Naive thymus-derived CD8-positive, alpha-beta T cell (primary cell): ENCODE measurements around the gene PCSK4. TPM values are rescaled to one million over a fixed set of nuclear protein-coding genes. Genes with fewer than 3 reads are reported as not detected.
A peak's percentile ranks its signal among the peaks of the same experiment; 100 is the strongest.

Experiments used
- ATAC-seq, 2 donors: fragments of 150-1000 bp; cut with Tn5 transposase in 1 of 2; sonication (Bioruptor Pico), chemical (Tn5 transposase) in 1 of 2; 1 replicate in 1 of 2; 2 replicates in 1 of 2; pipeline ENCODE4 v1.10.0; 2021; ENCODE audit warnings: mild to moderate bottlenecking in 2 of 2, moderate library complexity in 2 of 2
- POLR2A ChIA-PET: fragments of 350-600 bp; sonication (Branson Sonifier 250); formaldehyde crosslinking; loops from one replicate; lab custom pipeline; 2021; ENCODE audit warnings: antibody characterized with exemption; lab: Charles Lee
- DNase-seq, 10 donors: peaks; one replicate each; pipeline versions ENCODE4 v3.0.0 to v3.0.0-alpha.2; 2020 to 2022
- H3K27ac Mint-ChIP-seq, 10 donors: one replicate each; pipeline ENCODE4 v1.8.0; 2020 to 2022; ENCODE audit warnings: mild to moderate bottlenecking in 10 of 10, mixed read lengths in 10 of 10, moderate library complexity in 4 of 10, inconsistent platforms in 1 of 10
- H3K27me3 Mint-ChIP-seq, 5 donors: one replicate each; pipeline ENCODE4 v1.8.0; 2021 to 2022; ENCODE audit warnings: mixed read lengths in 5 of 5
- H3K36me3 Mint-ChIP-seq, 3 donors: one replicate each; pipeline ENCODE4 v1.8.0; 2020 to 2022; ENCODE audit warnings: mixed read lengths in 3 of 3, mild to moderate bottlenecking in 2 of 3, inconsistent platforms in 1 of 3
- H3K4me1 Mint-ChIP-seq, 4 donors: one replicate each; pipeline ENCODE4 v1.8.0; 2021 to 2022; ENCODE audit warnings: mixed read lengths in 4 of 4
- H3K4me3 Mint-ChIP-seq, 10 donors: one replicate each; pipeline ENCODE4 v1.8.0; 2020 to 2022; ENCODE audit warnings: mild to moderate bottlenecking in 10 of 10, mixed read lengths in 10 of 10, moderate library complexity in 6 of 10, inconsistent platforms in 1 of 10
- H3K9me3 Mint-ChIP-seq, 9 donors: one replicate each; pipeline ENCODE4 v1.8.0; 2020 to 2022; ENCODE audit warnings: mixed read lengths in 9 of 9, mild to moderate bottlenecking in 3 of 9, inconsistent platforms in 1 of 9, moderate library complexity in 1 of 9
- polyA plus RNA-seq, 3 donors: library from polyadenylated mRNA; unstranded; fragments of 300-500 nt; fragmentation: Illumina TruSeq; gene quantifications; one replicate each; pipeline ENCODE4 v1.2.3, GENCODE V29; 2021
- total RNA-seq, 8 experiments: library from RNA in 2 of 8; stranded (reverse) in 2 of 8; gene quantifications; one replicate each; pipeline ENCODE4 v1.2.3 and lab custom pipeline; 2021 to 2026

Gene PCSK4
- total and polyA plus RNA-seq, 5 experiments from 2014 or later, result 0.35 to 12.0 (median 1.3) TPM

- ATAC-seq (no peak), DNase-seq (no peak)
- H3K27me3 Mint-ChIP-seq, result peaks cover 23 to 71% (median 45%) of the 10 kb centered on the region in 5 donors
- no peak overlapping the region for H3K4me3 Mint-ChIP-seq
- H3K9me3 Mint-ChIP-seq, result peaks cover 0 to 1% (median 0%) of the 10 kb centered on the region in 9 donors
- peaks cover 0 to 7% (median 2%) of the 10 kb centered on the region in 3 donors for H3K36me3 Mint-ChIP-seq
- H3K27ac Mint-ChIP-seq, result peak overlapping the region in 1 of 10 donors; percentile 40
- POLR2A ChIA-PET, result no interaction called here
- H3K4me1 Mint-ChIP-seq, result peaks cover 6 to 11% (median 9%) of the 10 kb centered on the region in 4 donors
These were observed 37.6 kb upstream of the PCSK4 start for GRCh38 chr19:1527650-1528309.

- H3K27ac Mint-ChIP-seq, result no peak overlapping the region
- no peak for DNase-seq
- H3K4me1 Mint-ChIP-seq, result peaks cover 6 to 11% (median 9%) of the 10 kb centered on the region in 4 donors
- POLR2A ChIA-PET, result no interaction called here
- peaks cover 0 to 1% (median 0%) of the 10 kb centered on the region in 9 donors for H3K9me3 Mint-ChIP-seq
- H3K4me3 Mint-ChIP-seq, result no peak overlapping the region
- no peak for ATAC-seq
- peaks cover 23 to 71% (median 45%) of the 10 kb centered on the region in 5 donors for H3K27me3 Mint-ChIP-seq
- peaks cover 0 to 7% (median 2%) of the 10 kb centered on the region in 3 donors for H3K36me3 Mint-ChIP-seq
These were observed 37.0 kb upstream of the PCSK4 start for GRCh38 chr19:1526979-1527649.

GRCh38 chr19:1526066-1526778 is 36.1 kb upstream of the PCSK4 start:
- no peak overlapping the region for H3K27ac Mint-ChIP-seq
- ATAC-seq, result no peak
- peaks cover 0 to 7% (median 2%) of the 10 kb centered on the region in 3 donors for H3K36me3 Mint-ChIP-seq
- POLR2A ChIA-PET, result no interaction called here
- peaks cover 6 to 11% (median 9%) of the 10 kb centered on the region in 4 donors for H3K4me1 Mint-ChIP-seq
- peaks cover 0 to 1% (median 0%) of the 10 kb centered on the region in 9 donors for H3K9me3 Mint-ChIP-seq
- H3K27me3 Mint-ChIP-seq, result peaks cover 22 to 63% (median 39%) of the 10 kb centered on the region in 5 donors
- peak overlapping the region in 4 of 10 donors; percentile 10 to 33 (median 20) for H3K4me3 Mint-ChIP-seq
- no peak for DNase-seq

- DNase-seq (no peak), ATAC-seq (no peak)
- Mint-ChIP-seq H3K27ac (no peak overlapping the region), H3K36me3 (peaks cover 0 to 7% (median 2%) of the 10 kb centered on the region in 3 donors), H3K9me3 (peaks cover 0 to 1% (median 0%) of the 10 kb centered on the region in 9 donors), H3K27me3 (peaks cover 22 to 60% (median 39%) of the 10 kb centered on the region in 5 donors), H3K4me3 (peak overlapping the region in 1 of 10 donors; percentile 47), H3K4me1 (peaks cover 6 to 11% (median 9%) of the 10 kb centered on the region in 4 donors)
- POLR2A ChIA-PET, result no interaction called here
These were observed 35.2 kb upstream of the PCSK4 start for GRCh38 chr19:1525343-1525742.

GRCh38 chr19:1524972-1525325 is 34.8 kb upstream of the PCSK4 start:
- Mint-ChIP-seq H3K27ac (no peak overlapping the region), H3K4me3 (peak overlapping the region in 5 of 10 donors; percentile 42 to 70 (median 54)), H3K9me3 (peaks cover 0 to 1% (median 0%) of the 10 kb centered on the region in 9 donors), H3K4me1 (peaks cover 6 to 11% (median 9%) of the 10 kb centered on the region in 4 donors), H3K27me3 (peaks cover 19 to 56% (median 35%) of the 10 kb centered on the region in 5 donors), H3K36me3 (peaks cover 0 to 7% (median 2%) of the 10 kb centered on the region in 3 donors)
- no peak for ATAC-seq
- no peak for DNase-seq
- POLR2A ChIA-PET, result no interaction called here

GRCh38 chr19:1524287-1524971 is 34.3 kb upstream of the PCSK4 start:
- peaks cover 6 to 11% (median 9%) of the 10 kb centered on the region in 4 donors for H3K4me1 Mint-ChIP-seq
- H3K27ac Mint-ChIP-seq, result no peak overlapping the region
- peaks cover 0 to 1% (median 0%) of the 10 kb centered on the region in 9 donors for H3K9me3 Mint-ChIP-seq
- peaks cover 0 to 7% (median 2%) of the 10 kb centered on the region in 3 donors for H3K36me3 Mint-ChIP-seq
- H3K4me3 Mint-ChIP-seq, result peak overlapping the region in 8 of 10 donors; percentile 18 to 70 (median 44)
- POLR2A ChIA-PET, result interaction anchor here (0.6 kb wide), 1 partner anchor 241 kb away, joined by 3 read pairs; no protein-coding TSS in a partner anchor
- H3K27me3 Mint-ChIP-seq, result peaks cover 19 to 54% (median 32%) of the 10 kb centered on the region in 5 donors
- ATAC-seq, result peak in 1 of 2 donors; percentile 25
- DNase-seq, result no peak

- Mint-ChIP-seq H3K27me3 (peaks cover 19 to 56% (median 32%) of the 10 kb centered on the region in 5 donors), H3K36me3 (peaks cover 0 to 7% (median 2%) of the 10 kb centered on the region in 3 donors), H3K4me3 (peak within 1 kb of the TSS in 8 of 10 donors; percentile 18 to 70 (median 44)), H3K27ac (no peak within 1 kb of the TSS), H3K9me3 (peaks cover 0 to 1% (median 0%) of the 10 kb centered on the region in 9 donors), H3K4me1 (peaks cover 6 to 11% (median 9%) of the 10 kb centered on the region in 4 donors)
- ATAC-seq (peak in 1 of 2 donors; percentile 23), DNase-seq (no peak)
- POLR2A ChIA-PET, result interaction anchor here (0.5 to 0.6 kb wide), 2 partner anchors 11 to 240 kb away, joined by 3 to 4 read pairs; no protein-coding TSS in a partner anchor
These were observed 33.5 kb upstream of the PCSK4 start, which contains the start of gene PLK5 for GRCh38 chr19:1523412-1524286. Gene PLK5 (plus strand): TSS chr19:1524077. CDS start chr19:1526997, 2,920 bp downstream.

- POLR2A ChIA-PET, result interaction anchor here (0.5 kb wide), 1 partner anchor 12 kb away, joined by 4 read pairs; no protein-coding TSS in a partner anchor
These were observed 32.7 kb upstream of the PCSK4 start for GRCh38 chr19:1522838-1523237.

GRCh38 chr19:1522061-1522460 is 31.9 kb upstream of the PCSK4 start:
- Mint-ChIP-seq H3K4me1 (peaks cover 6 to 11% (median 9%) of the 10 kb centered on the region in 4 donors), H3K27me3 (peaks cover 16 to 52% (median 26%) of the 10 kb centered on the region in 5 donors), H3K9me3 (peaks cover 0 to 1% (median 0%) of the 10 kb centered on the region in 9 donors), H3K27ac (no peak overlapping the region), H3K4me3 (no peak overlapping the region), H3K36me3 (peaks cover 0 to 7% (median 2%) of the 10 kb centered on the region in 3 donors)
- no peak for ATAC-seq
- no peak for DNase-seq
- POLR2A ChIA-PET, result no interaction called here

More at GRCh38 chr19:1522838-1523237, 32.7 kb upstream of the PCSK4 start:
- Mint-ChIP-seq H3K4me1 (peaks cover 6 to 11% (median 9%) of the 10 kb centered on the region in 4 donors), H3K27me3 (peaks cover 19 to 59% (median 32%) of the 10 kb centered on the region in 5 donors), H3K36me3 (peaks cover 0 to 7% (median 2%) of the 10 kb centered on the region in 3 donors), H3K27ac (no peak overlapping the region), H3K4me3 (no peak overlapping the region), H3K9me3 (peaks cover 0 to 1% (median 0%) of the 10 kb centered on the region in 9 donors)
- ATAC-seq (no peak), DNase-seq (no peak)

GRCh38 chr19:1521636-1522035 is 31.5 kb upstream of the PCSK4 start:
- Mint-ChIP-seq H3K36me3 (peaks cover 0 to 7% (median 2%) of the 10 kb centered on the region in 3 donors), H3K4me1 (peaks cover 6 to 11% (median 9%) of the 10 kb centered on the region in 4 donors), H3K9me3 (peaks cover 0 to 1% (median 0%) of the 10 kb centered on the region in 9 donors), H3K27me3 (peaks cover 15 to 53% (median 25%) of the 10 kb centered on the region in 5 donors), H3K27ac (peak overlapping the region in 1 of 10 donors; percentile 24), H3K4me3 (no peak overlapping the region)
- POLR2A ChIA-PET, result no interaction called here
- ATAC-seq (no peak), DNase-seq (no peak)
